Measurements from ENCODE around the gene TMEM92.
"Not testable (repeated sequence)": the region's sequence is repeated elsewhere in the genome, so short reads cannot be mapped to it uniquely, and the experiment has no call there.

TMEM92 gene

DNA sequence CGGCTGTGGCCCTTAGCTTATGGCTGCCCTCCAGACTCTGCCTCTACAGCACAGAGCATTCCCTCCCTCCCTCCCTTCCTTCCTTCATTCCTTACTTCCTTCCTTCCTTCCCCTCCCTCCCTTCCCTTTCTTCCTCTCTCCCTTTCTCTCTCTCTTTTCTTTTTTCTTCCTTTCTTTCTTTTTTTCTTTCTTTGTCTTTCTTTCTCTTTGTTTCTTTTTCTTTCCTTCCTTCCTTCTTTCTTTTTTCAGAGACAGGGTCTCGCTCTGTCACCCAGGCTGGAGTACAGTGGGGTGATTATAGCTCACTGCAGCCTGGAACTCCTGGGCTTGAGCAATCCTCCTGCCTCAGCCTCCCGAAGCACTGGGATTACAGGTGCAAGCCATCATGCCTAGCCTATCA lies 11.7 kb downstream of the TMEM92 start:
- CTCF ChIA-PET: interaction anchor here (1.1 to 10.1 kb wide), 2 partner anchors 13 to 85 kb away, joined by 5 to 71 read pairs; partner anchors contain the start of gene COL1A1
- POLR2A ChIA-PET: no interaction called here

DNA sequence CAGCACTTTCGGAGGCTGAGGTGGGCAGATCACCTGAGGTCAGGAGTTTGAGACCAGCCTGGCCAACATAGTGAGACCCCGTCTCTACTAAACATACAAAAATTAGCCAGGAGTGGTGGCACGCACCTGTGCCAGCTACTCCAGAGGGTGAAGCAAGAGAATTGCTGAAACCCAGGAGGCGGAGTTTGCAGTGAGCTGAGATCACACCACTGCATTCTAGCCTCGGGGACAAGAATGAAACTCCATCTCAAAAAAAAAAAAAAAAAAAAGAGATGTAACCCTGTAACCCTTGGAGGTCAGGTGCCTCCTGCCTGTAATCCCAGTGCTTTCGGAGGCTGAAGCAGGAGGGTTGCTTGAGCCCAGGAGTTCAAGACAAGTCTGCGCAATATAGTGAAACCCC lies 13.0 kb downstream of the TMEM92 start:
- CTCF ChIA-PET: interaction anchor here (1.4 to 3.2 kb wide), 3 partner anchors 10 to 86 kb away, joined by 5 to 17 read pairs (median 17); partner anchors contain the start of genes COL1A1 and TMEM92
- POLR2A ChIA-PET: not testable (repeated sequence)

More for the DNA sequence above, 11.7 kb downstream of the TMEM92 start:
- TF ChIP-seq, protein P1, sequence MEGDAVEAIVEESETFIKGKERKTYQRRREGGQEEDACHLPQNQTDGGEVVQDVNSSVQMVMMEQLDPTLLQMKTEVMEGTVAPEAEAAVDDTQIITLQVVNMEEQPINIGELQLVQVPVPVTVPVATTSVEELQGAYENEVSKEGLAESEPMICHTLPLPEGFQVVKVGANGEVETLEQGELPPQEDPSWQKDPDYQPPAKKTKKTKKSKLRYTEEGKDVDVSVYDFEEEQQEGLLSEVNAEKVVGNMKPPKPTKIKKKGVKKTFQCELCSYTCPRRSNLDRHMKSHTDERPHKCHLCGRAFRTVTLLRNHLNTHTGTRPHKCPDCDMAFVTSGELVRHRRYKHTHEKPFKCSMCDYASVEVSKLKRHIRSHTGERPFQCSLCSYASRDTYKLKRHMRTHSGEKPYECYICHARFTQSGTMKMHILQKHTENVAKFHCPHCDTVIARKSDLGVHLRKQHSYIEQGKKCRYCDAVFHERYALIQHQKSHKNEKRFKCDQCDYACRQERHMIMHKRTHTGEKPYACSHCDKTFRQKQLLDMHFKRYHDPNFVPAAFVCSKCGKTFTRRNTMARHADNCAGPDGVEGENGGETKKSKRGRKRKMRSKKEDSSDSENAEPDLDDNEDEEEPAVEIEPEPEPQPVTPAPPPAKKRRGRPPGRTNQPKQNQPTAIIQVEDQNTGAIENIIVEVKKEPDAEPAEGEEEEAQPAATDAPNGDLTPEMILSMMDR (IDR thresholded peaks at IDR 0.05; ENCODE audit: control extremely low read depth, extremely low read depth, low read depth, missing control alignments): no peak
- DNase-seq (ENCODE audit: extremely low spot score): no peak

DNA sequence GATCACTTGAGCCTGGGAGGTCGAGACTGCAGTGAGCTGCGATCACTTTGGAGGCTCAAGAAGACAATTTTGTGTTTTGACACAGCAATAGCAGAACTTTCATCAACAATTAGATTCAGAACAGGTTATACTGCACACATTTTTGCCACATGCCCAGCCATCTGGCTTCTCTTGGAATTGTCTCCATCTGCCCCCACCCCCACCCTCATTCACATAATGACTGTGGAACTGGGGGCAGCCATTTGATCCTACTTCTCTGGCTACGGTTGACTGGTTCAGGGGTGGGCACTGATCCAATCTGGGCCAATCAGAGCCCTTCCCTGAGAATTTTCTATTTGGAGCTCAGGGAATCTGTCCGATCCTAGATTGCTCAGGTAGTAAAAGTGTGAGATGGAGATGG lies 14.0 kb downstream of the TMEM92 start:
- ChIA-PET CTCF (interaction anchor here (1.0 to 3.2 kb wide), 6 partner anchors 9 to 195 kb away, joined by 3 to 28 read pairs (median 12); partner anchors contain the start of genes COL1A1 and TMEM92), POLR2A (no interaction called here)
- DNase-seq (ENCODE audit: extremely low spot score): no peak
- TF ChIP-seq, protein P1 (IDR thresholded peaks at IDR 0.05; ENCODE audit: control extremely low read depth, extremely low read depth, low read depth, missing control alignments): no peak

More for the DNA sequence above, 13.0 kb downstream of the TMEM92 start:
- DNase-seq (ENCODE audit: extremely low spot score): not testable (repeated sequence)

DNA sequence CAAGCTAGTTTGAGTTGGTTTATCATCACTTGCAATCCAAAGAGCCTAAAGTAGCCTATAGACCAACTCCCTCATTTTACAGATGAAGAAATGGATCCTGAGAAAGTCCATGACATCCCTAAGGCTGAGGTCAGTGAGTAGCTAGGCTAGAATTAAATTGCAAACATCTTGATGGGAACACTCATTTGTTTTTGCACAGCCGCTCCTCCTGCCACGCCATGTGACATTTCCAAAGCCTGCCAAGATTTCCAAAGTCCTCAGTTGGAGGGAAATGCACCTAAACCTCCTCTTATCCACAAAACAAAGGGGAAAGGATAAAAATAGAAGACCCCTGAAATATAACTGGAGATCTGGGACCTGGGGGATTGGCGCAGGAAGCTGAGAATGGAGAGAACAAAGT lies 15.0 kb downstream of the TMEM92 start:
- POLR2A ChIA-PET: no interaction called here
- no peak for DNase-seq (ENCODE audit: extremely low spot score)
- CTCF ChIA-PET: interaction anchor here (0.8 to 3.2 kb wide), 9 partner anchors 8 to 196 kb away, joined by 3 to 28 read pairs (median 6); partner anchors contain the start of genes COL1A1 and TMEM92
- TF ChIP-seq, protein P1 (IDR thresholded peaks at IDR 0.05; ENCODE audit: control extremely low read depth, extremely low read depth, low read depth, missing control alignments): no peak

DNA sequence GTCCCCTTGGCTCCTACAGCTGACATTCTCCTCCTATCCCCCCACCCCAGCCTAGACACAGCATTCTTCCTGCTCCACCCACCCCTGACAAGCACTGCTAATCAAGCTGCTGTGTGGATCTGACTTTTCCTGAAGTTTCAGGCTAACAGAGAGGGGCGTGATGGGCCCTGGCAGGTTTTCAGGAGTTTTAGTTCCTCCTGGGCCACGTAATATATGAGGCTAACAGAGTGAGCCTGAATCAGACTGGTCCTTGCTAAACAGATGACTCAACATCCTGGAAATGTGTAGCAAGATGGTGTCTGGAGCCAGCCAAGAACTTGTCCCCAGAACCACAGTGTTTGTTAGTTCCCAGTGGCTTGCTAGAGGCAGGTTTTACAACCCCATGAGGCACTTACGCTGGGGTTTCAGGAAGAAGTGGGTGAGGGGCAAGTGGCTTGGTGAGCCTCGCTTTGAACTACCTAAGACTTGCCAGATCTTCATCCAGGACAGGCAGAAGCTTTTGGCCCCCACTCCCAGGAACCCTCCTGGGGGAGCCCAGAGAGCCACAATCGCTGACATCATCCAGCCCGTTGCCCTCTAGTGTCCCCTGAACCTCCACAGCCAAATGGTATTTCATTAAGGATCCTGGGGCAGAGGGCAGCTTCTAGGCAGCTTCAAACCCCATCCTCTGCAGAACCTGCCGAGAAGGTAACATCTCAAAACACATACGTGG lies 15.9 kb downstream of the TMEM92 start:
- TF ChIP-seq, protein P1 (IDR thresholded peaks at IDR 0.05; ENCODE audit: control extremely low read depth, extremely low read depth, low read depth, missing control alignments): no peak
- ChIA-PET CTCF (interaction anchor here (0.8 to 3.2 kb wide), 8 partner anchors 16 to 203 kb away, joined by 4 to 28 read pairs (median 5); partner anchors contain the start of genes COL1A1 and TMEM92), POLR2A (interaction anchor here (0.7 kb wide), 1 partner anchor 1789 kb away, joined by 3 read pairs; no protein-coding TSS in a partner anchor)
- no peak for DNase-seq (ENCODE audit: extremely low spot score)

DNA sequence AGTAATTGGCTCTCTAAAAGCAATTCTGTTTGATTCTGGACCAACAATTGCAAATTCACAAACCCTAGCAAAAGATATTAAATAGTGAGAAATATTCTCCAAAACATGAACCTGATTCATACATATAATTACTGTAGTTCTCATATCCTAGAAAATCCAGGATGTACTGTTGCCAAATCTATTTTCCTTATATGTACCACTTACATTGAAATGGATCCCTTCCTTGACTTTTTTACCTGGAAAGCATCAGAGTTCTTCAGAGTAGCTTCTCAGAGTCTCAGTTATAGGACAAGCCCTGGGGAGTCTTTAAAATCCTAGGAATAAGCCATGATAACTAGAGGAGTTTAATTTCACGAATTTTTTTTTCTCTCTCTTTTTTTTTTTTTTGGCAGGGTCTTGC lies 16.7 kb downstream of the TMEM92 start:
- ChIA-PET POLR2A (interaction anchor here (0.7 kb wide), 1 partner anchor 1790 kb away, joined by 3 read pairs; no protein-coding TSS in a partner anchor), CTCF (interaction anchor here (1.6 to 24.0 kb wide), 7 partner anchors 16 to 203 kb away, joined by 4 to 324 read pairs (median 16); partner anchors contain the start of genes COL1A1 and TMEM92)
- DNase-seq (ENCODE audit: extremely low spot score): no peak
- TF ChIP-seq, protein P1 (IDR thresholded peaks at IDR 0.05; ENCODE audit: control extremely low read depth, extremely low read depth, low read depth, missing control alignments): no peak

DNA sequence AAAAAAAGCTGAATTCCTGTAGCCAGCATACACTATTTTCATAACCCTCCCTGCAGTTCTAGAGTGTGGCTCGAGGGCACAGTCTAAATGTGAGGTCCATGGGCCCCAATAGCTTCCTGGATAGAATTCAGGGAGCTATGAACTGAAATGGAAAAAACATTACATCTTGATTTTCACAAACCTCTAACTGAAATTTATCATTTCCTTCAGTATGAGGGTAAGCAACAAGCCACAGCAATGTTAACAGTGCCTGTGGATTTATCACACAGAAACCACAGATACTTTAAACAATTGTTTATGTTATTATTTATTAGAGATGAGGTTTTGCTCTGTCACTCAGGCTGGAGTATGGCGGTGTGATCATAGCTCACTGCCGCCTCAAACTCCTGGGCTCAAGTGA lies 18.2 kb downstream of the TMEM92 start:
- ChIA-PET CTCF (interaction anchor here (0.9 to 24.0 kb wide), 13 partner anchors 9 to 205 kb away, joined by 3 to 324 read pairs (median 4); partner anchors contain the start of genes COL1A1, PPP1R9B and TMEM92), POLR2A (no interaction called here)
- TF ChIP-seq, protein P1 (IDR thresholded peaks at IDR 0.05; ENCODE audit: control extremely low read depth, extremely low read depth, low read depth, missing control alignments): no peak
- DNase-seq (ENCODE audit: extremely low spot score): no peak
